ENCODE data around the gene HSD11B1. TPM values are rescaled to one million over a fixed set of nuclear protein-coding genes. Genes with fewer than 3 reads are reported as not detected.

The HSD11B1 gene
- total RNA-seq, 4 donors from 2014 or later, result 1.5 to 5.9 (median 4.0) TPM; not detected in 1

- Histone ChIP-seq H3K27ac (peak overlapping the region in 2 of 4 donors; percentile 26 to 48), H3K9me3 (no peaks in the 10 kb centered on the region), H3K4me1 (peaks cover 4 to 26% (median 5%) of the 10 kb centered on the region in 3 donors), H3K36me3 (no peaks in the 10 kb centered on the region), H3K4me3 (peak overlapping the region in 1 of 4 donors; percentile 18), H3K27me3 (no peaks in the 10 kb centered on the region)
- DNase-seq, result no peak
- whole genome bisulfite sequencing, 2 donors, result 51 to 53% methylated on average over 8 of the region's 8 CpGs
- no peak for TF ChIP-seq POLR2A (IDR thresholded peaks at IDR 0.05)
- TF ChIP-seq CTCF (IDR thresholded peaks at IDR 0.05), result no peak
- intact Hi-C loops (cut with DNase I), result loop anchor here (5.0 kb wide), 1 partner anchor 160 kb away; the partner anchor contains the start of gene CAMK1G
These were observed 37.9 kb downstream of the HSD11B1 start for GRCh38 chr1:209742409-209743144.

- peaks cover 4 to 31% (median 8%) of the 10 kb centered on the region in 3 donors for H3K4me1 ChIP-seq
- no peak for DNase-seq
- no peaks in the 10 kb centered on the region for H3K36me3 ChIP-seq
- no peak overlapping the region for H3K4me3 ChIP-seq
- H3K9me3 ChIP-seq, result no peaks in the 10 kb centered on the region
- H3K27ac ChIP-seq, result peak overlapping the region in 1 of 4 donors; percentile 48
- intact Hi-C loops (cut with DNase I), result loop anchor here (5.0 kb wide), 1 partner anchor 161 kb away; the partner anchor contains the start of gene CAMK1G
- 22 to 51% methylated on average over 1 to 2 of the region's 2 CpGs for WGBS, 2 donors
- H3K27me3 ChIP-seq, result no peaks in the 10 kb centered on the region
- TF ChIP-seq POLR2A (IDR thresholded peaks at IDR 0.05) (no peak), CTCF (IDR thresholded peaks at IDR 0.05) (no peak)
These were observed 38.5 kb downstream of the HSD11B1 start for GRCh38 chr1:209743145-209743482.

- peaks cover 4 to 37% (median 10%) of the 10 kb centered on the region in 3 donors for H3K4me1 ChIP-seq
- no peak overlapping the region for H3K27ac ChIP-seq
- DNase-seq, result no peak
- 37 to 47% methylated on average over 4 of the region's 4 CpGs for WGBS, 2 donors
- H3K36me3 ChIP-seq, result no peaks in the 10 kb centered on the region
- H3K9me3 ChIP-seq, result no peaks in the 10 kb centered on the region
- TF ChIP-seq CTCF (IDR thresholded peaks at IDR 0.05), result no peak
- no peak for TF ChIP-seq POLR2A (IDR thresholded peaks at IDR 0.05)
- intact Hi-C loops (cut with DNase I), result loop anchor here (5.0 kb wide), 1 partner anchor 49 kb away; no protein-coding TSS in a partner anchor
- H3K27me3 ChIP-seq, result no peaks in the 10 kb centered on the region
- H3K4me3 ChIP-seq, result no peak overlapping the region
These were observed 42.0 kb downstream of the HSD11B1 start for GRCh38 chr1:209746451-209747165.

DNA sequence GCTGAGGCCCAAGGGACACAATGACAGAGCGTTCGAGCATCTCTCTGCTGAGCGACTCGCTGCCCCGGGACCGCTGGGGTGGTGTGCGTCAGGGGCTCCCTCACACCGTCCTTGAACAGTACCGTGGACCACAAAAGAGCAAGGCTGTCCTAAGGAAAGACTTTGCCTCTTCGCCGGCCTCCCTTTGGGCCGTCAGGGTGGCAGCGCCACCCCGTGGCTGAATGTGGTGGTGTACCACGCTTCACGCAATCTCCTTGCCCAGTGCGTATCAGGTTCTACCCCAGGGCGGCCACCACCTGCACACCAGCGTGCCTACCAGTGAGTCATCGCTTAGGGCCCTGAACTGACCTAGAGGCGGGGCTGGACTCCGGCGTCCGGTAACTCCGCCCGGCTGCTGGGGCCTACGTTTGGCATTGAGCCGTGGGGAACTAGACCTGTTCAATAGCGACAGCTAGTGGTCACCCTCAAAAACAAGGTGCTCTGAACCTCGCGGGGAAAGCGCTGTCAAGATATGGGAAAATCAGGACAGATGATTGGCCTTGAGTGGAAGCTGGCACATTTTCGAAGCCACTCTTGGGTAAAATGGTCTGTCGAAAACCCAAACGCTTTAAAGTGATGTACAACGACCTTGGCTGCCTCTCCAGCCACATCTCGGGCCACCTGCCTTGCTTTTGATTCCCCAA, 43.1 kb downstream of the HSD11B1 start:
- peak overlapping the region; percentile 39 to 66 (median 63) for H3K27ac ChIP-seq
- 14 to 23% methylated on average over 24 to 36 of the region's 37 CpGs for WGBS, 2 donors
- intact Hi-C loops (cut with DNase I), result loop anchor here (5.0 kb wide), 1 partner anchor 50 kb away; no protein-coding TSS in a partner anchor
- H3K27me3 ChIP-seq, result no peaks in the 10 kb centered on the region
- H3K4me1 ChIP-seq, result peaks cover 4 to 35% (median 10%) of the 10 kb centered on the region in 3 donors
- H3K36me3 ChIP-seq, result no peaks in the 10 kb centered on the region
- peak overlapping the region in 3 of 4 donors; percentile 26 to 54 (median 31) for H3K4me3 ChIP-seq
- DNase-seq, result peak; percentile 63
- TF ChIP-seq POLR2A (IDR thresholded peaks at IDR 0.05), result peak in 1 of 4 donors; percentile 4
- TF ChIP-seq CTCF (IDR thresholded peaks at IDR 0.05), result peak; percentile 94 to 99 (median 98)
- H3K9me3 ChIP-seq, result no peaks in the 10 kb centered on the region
